HG02763 (cell line): ENCODE measurements around the gene HUS1B.
"Not testable (repeated sequence)": the region's sequence is repeated elsewhere in the genome, so short reads cannot be mapped to it uniquely, and the experiment has no call there.

Experiments used
- ATAC-seq: cut with Tn5 transposase; IDR thresholded peaks from one replicate; pipeline ENCODE4 v1.9.1; 2021; ENCODE audit warnings: mild to moderate bottlenecking, moderate library complexity; ENCODE audit not compliant: unreplicated experiment

HUS1B gene

DNA sequence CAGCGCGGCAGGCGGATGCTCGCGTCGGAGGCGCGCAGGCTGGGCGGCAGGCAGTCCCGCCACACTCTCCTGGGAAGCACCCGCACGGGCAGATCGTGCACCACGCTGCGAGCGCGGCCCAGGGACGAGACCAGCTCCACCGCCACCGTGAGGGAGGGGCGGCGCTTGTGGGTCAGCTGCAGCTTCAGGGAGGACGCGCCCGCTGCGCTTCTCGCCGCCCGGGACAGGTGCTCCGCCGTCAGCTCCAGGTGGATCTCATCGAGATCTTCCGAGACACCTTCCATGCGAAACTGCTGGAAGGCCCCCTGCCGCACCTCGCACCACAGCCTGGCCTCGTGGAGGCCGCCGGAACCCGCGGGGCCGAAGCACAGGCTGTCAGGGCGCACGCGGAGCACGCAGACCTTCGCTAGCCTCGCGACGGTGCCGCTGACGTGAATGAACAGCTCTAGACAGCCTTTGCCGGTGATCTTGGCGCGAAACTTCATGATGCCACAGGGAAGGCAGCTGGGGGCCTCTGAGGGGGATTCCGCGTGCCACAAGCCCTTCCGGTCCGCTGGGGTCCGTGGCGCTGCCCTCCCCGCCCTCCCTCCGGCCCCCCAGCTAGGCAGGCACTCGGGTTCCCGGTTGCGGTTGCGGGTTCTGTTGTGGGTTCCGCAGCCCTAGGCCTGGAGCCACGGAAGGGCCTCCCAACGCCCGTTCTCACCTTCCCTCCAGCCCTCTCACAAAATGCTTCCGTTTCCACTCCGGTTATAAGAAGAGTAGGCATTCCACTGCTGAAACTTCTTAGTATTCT is at the start of gene HUS1B:
Gene HUS1B, minus strand, starts transcription at position 641 of the 793 bp plus-strand sequence. Its CDS starts 156 bp downstream, at position 485.
- no peak for ATAC-seq

DNA sequence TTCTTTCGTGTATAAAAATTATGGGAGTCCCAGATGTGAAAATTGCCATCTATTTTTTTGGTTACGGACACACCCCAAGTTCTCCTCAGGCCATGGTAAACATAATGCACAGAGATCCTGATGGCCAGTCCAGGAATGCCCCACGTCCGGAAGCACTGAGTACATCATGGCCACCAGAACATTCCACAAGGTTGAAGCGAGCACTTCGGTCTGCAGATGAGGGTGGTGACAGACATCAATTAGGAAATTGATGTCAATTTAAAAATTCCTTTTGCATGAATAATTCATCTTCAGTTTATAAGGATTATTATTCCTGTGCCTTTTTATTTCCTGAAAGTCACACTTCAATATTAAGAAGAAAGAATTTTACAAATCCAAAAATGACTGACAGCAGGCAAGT is 49.2 kb upstream of the HUS1B start:
- ATAC-seq: no peak

DNA sequence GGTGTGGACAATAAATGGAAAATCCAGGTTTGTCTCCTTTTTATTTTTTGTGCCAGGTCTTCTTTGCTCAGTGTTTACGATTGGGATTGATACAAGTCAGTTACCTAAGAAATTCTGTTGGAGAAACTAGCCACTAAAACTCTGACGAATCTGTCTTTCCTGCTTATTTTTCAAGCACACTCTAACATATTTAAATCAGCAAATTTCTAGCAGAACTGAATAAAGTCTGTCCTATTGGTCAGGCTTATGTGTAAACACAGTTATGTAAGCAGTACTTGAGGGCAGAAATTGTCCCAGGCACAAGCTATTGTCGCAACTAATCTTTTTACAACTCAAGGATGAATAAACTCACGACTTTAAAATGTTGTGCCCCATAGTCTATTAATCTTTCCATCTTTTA is 48.1 kb upstream of the HUS1B start:
- ATAC-seq: no peak

DNA sequence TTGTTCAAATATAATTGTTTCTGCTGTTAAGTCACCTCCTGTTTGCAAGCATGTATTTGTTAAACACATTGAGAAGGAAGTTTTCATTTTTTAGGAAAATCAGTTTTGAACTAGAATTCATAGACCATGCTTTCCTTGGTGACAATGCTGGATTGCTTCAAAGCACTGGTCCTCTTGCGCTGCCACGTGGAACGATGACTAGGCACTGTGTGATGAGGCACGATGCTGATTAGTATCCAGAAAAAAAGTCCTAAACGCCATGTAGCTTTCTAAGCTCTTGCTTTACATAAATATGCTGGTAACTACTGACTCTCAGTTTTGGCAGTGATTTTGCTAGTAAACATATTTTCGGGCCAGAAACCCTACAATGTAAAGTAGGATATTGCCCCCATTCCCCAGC is 47.1 kb upstream of the HUS1B start:
- no peak for ATAC-seq

DNA sequence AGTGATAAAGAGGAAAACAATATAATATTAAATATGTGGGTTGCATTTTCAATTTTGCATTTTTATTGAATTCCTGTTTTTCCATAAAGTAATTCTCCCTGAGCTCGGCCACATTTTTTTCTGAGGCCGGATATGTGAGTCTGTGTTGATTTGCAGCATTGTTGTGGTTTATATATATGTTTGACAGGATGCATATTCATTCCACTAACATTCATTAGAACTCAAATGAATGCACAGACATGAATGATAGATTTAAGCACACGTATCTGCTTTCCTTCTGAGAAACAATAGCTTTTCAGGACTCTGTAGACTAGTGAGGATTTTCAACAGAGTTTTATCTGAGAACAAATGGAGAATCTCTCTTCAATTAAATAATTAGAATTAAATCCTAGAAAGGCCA is 46.7 kb upstream of the HUS1B start:
- ATAC-seq: no peak

DNA sequence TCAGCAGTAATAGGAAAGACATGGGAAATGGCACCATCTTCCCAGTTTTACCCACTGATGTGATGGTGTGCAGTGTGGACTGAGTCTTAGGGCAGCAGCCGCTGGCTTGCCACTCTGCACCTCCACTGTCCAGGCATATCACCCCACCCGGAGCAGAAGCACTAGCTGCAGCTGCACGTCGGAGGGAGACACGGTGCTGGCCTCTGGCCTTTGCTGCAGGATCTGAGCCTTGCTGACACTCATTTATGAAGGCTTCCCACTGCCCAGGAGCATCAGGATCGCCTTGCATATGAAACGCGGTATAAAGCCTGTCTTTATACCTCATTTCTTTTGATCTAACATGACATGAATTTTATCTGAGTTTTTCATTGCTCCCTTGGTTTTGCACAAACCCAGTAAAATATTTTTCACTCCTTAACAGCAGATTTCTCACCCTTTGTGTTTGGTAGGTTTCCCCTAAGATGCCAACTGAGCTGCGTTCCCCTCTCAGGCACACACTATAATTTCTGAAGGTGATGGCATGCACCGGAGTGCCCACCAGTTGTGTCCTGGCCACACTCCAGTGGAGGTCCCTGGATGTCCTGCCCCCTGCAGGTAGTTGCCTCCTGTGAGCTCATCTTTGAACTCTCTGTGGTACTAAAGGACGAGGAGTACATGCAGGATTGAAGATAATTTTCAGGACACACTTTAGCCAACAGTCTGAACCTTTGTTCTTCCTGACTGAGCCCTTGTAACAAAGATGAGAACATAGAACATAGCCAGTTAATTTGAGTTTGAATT is 45.0 kb upstream of the HUS1B start:
- no peak for ATAC-seq

DNA sequence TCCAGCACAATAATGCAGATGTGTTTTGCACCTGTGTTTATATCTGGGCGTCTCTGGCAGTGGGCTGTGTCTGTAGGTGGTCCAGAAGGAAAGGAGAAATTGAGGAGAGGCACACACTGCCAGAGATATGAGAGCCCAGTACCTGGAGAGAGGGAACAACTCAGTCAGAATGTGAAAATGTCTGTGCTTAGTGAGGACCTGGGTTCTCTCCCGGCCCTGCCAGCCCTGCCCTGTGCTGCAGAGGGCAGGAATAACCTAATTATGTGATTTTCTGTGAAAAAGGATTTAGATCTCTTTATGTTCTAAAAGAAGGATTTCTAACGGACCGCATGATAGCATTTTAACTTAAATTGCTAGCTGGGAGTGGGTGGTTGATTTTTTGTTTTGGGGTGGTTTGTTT is 44.3 kb upstream of the HUS1B start:
- ATAC-seq: no peak

DNA sequence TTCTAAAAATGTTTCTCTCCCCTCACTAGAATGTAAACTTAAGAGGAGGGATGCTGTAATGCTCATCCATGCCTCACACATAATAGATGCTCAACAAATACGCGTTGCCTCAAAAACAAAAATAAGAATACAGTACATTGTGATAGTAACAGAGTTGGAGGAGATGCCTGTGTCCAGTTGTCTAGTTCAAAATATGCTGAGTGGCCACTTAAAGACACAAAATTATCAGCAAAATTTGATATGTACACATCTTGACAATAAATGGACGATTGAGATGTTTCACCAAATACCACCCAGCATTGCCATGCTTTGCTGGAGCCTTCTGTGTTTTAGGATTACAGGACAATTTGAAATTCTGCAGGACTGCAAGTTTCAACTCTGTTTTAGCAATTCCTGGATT is 43.6 kb upstream of the HUS1B start:
- ATAC-seq: no peak

DNA sequence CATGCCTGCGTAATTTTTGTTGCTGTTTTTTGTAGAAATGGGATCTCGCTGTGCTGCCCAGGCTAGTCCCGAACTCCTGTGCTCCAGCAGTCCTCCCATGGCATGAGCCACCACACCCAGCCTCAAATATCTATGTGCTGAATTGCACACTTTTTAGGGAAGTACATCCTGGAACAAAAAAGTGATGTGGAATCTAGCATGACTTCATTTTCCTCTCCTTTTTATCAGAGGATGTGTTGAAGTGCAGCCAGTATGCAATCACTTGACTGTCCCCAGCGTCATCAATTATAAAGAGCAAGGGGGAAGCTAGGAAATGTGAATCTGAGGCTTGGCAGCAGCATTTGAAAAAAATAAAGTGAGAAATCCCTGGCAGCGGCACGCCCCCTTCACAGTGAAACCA is 42.4 kb upstream of the HUS1B start:
- no peak for ATAC-seq

DNA sequence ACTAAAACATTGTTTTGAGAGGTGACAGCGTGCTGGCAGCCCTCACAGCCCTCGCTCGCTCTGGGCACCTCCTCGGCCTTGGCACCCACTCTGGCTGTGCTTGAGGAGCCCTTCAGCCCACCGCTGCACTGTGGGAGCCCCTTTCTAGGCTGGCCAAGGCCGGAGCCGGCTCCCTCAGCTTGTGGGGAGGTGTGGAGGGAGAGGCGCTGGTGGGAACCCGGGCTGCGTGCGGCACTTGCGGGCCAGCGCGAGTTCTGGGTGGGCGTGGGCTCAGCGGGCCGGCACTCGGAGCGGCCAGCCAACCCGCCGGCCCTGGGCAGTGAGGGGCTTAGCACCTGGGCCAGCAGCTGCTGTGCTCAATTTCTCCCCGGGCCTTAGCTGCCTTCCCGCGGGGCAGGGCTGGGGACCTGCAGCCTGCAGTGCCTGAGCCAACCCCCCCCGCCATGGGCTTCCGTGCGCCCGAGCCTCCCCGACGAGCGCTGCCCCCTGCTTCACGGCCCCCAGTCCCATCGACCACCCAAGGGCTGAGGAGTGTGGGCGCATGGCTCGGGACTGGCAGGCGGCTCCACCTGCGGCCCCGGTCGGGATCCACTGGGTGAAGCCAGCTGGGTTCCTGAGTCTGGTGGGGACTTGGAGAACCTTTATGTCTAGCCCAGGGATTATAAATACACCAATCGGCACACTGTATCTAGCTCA is 37.7 kb upstream of the HUS1B start:
- not testable (repeated sequence) for ATAC-seq

DNA sequence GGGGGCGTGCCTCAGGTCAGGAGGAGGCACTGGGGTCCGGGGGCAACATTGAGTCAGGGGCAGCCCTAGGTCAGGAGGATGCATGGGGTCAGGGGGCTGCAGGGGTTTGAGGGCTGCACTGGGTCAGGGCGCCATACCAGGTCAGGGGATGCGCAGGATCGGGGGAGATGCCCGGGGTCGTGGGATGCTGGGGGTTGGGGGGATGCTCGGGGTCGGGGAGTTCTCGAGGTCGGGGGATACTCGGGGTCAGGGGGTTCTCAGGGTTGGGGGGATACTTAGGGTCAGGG is 36.8 kb upstream of the HUS1B start:
- no peak for ATAC-seq

DNA sequence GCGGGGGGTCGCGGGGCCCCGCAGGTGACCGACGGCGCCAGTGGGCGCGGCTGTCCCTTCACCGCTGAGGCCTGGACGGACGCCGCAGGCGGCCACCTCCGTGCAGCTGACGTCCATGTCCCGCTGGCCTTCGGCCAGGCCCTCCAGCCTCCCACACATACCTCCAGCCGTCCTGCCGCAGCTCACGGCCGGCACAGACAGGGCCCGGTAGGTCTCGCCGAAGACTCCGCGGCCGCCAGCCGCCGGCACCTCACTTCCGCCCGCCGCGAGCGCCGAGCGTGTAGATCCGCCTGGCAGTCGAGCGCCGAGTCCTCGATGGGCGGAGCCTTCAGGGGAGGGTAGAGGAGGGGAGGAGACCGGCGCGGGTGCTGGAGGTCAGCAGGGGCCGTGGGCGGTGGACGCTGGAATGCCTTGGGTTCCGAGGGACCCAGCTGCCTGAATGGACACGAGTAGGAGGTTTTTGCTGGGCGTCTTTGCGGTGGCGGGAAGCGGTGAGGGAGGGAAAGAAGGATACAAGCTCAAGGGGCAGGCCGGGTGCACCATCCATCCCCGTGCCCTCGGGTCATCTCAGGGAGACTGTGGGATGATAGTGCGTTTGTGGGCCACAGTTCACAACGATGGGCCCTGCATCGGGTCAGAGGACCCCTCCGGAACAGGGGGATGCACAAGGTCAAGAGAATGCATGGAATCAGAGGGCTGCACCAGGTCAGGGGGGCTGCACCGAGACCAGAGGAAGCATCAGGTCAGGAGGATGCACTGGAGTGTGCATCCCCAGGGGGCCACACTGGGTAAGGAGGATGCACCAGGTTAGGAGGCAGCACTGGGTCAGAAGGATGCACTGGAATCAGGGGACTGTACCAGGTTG is 36.2 kb upstream of the HUS1B start, which contains the start of gene EXOC2:
Gene EXOC2, minus strand, starts transcription at position 282 of the 865 bp plus-strand sequence. CDS start 55,321 bp downstream, outside the sequence.
- peak; percentile 87 for ATAC-seq

DNA sequence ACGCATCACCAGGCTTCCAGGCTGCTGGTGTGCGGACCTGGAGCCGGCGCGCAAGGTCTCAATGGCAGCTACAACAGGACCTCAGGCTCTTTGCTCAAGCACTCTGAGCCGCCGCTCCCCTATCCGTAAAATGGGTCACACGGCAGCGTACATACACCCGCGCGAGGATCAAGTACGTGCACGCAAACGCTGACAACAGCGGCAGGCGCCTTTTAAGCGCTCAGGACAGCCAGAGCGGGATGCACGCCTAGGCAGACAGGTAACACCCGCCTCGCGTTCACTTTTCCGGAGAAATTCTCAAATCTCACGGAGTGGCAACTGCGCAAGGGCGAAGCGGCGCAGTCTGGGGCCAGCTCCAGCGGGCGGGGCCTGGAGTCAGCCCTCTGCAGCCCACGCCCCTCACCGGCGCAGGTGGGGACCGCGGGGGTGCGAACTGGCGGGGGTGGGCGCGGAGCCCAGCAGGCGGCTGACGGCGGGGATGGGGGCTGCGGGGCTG is 35.5 kb upstream of the HUS1B start:
- peak; percentile 61 for ATAC-seq

DNA sequence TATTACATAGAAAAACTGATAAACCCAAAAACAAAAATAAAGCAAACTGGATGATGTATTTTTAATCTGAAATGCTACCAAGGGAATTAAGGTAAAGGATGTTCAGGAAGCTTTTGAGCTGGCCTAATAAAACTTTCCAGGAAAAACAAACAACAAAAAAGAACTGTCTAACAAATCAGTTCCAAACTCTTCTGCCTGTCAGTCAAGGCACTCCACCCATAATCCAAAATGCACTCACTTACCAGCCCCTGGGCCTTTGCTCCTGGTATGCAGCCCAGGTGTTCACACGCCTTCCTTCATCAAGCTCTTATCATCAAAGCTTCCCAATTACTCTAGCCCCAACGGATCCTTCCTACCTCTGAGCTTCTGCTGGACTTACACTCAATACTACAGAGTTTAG is 32.3 kb upstream of the HUS1B start:
- ATAC-seq: no peak

DNA sequence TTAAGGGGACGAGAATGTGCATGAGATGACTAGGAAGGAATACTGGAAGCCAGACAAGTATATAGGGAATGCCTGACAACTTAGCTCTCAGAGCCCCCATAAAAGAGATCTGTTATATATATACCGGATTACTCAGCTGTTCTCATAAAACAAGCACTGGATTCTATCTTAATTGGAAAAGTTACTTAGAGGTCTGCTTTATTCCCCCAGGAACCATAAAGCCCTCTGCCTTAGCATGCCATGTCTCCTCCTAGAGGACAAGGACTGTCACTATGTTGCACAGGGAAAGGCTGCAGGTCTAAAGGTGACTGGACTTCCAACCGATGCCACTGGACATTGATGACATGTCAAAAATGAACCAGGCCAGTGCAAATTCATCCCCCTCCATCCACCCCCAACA is 29.6 kb upstream of the HUS1B start:
- no peak for ATAC-seq

DNA sequence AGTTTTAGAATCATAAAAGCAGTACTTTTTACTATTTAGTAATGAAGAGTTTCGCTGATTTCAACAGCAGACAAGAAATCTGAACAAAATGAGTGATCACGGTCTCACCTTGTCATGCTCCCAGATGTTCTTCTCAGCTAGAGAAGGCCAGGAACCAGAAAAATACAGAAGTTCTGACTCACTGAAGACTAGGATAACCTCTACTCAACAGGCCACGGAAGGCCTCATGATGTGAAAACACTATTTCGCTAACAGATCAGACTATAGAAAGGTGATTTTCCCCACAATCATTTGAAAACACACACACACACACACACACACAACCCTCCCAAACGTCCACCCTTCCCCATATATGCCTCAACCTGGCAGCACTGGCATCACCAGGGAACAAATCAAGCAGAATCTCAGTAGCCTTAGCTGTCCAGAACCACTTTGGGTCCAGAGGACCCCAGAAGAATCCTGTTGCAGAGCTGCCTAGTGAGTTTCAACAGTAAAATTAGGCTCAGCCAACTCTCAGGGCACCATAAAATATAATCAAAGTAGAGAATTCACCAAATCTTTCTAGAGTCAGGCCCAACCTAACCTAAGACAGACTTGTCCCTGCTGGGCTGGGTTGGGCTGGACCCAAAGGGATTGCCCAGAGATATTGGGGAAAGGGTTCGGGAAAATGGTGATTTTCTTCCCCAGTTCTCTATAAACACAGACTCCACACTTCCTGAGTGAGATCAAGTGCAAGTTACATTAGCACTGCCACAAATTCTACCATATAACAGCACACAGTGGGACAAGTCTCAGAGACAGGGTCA is 28.1 kb upstream of the HUS1B start:
- ATAC-seq: no peak

DNA sequence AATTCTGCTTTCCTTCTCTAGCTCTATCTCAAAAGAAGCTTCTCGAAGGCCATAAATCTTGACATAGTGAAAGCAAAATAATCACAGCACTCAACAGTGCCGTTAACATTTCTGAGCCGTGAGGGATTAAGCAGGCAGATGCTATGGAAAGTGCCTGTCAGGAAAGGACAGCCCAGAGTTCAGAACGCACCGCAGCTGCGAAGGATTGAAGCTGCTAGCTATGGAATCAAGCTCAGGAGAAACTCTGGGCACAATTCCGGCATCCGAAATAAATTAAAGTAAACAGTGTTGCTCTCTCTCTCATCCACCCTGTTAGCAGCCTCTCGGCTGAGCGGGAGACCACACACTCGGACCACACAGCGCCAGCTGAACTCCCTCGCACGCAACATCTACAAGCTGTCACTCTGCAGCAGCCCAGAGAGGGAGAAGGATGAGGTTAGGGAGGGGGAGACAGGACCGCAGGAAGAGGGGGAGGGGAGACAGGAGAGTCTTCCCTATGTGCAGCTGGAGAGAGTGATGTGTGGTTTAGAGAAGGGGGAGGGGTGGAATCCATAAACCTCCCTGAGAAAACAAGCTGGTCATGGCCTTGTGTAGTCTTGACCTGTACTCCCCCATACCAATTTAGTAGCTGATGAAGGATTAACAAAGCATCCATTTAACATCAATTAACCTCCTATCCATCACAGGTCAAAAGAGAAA is 27.0 kb upstream of the HUS1B start:
- ATAC-seq: no peak

DNA sequence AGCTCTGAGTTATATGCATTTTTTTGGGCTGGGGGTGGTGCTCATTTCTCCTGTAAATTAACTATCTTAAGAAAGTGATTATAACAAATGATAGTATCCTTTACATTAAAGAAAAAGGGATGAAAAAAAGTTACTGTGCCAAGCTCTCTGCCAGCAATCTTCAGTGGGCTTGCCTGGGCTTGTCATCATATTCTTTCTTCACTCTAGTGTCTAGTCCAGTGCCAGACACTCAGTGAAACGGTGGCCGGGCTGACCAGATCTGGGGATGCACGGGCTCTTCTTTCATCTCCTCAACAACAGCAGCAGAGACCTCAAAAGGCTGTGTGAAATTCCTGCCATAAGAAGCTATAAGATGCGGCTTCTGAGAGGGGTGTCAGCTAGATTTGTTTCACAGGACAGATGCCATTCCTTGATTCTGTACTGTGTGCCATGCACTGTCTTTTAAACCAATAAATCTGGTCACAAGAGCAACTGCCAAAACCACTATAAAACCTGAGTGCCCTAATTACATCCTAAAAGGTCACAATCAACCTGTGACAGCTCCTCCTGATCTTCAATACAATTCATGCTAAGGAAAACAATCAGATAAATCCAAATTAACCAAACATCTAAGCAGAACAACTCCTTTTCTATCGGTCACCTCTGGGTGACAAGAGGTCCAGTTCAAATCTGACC is 23.9 kb upstream of the HUS1B start:
- ATAC-seq: no peak

DNA sequence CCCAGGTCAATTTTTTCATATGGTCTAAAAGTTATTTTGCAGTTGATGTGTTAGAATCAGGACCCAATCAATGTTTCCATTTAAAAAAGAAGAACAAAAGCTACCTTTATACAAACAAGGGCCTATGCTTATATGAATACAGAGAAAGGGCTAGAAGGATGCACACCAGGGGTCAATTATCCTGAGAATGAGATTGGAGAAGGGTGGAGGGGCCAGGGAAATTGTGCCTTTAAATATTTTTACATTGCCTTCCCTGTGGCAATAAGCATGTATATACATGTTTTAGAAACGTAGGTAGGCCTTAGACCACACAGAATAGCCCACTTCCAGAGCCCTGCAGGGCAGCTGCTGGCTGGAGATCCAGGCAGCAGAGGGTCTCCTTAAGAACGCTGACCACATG is 23.4 kb upstream of the HUS1B start:
- no peak for ATAC-seq
